ENCODE measurements around the gene ENTPD1. TPM values are rescaled to one million over a fixed set of nuclear protein-coding genes. Genes with fewer than 3 reads are reported as not detected.
"Not testable (repeated sequence)": the region's sequence is repeated elsewhere in the genome, so short reads cannot be mapped to it uniquely, and the experiment has no call there.

Gene ENTPD1
- polyA plus RNA-seq, 2 of the 4 experiments (the other 2 are of a cell fraction) = 0.08 to 0.14 TPM

DNA sequence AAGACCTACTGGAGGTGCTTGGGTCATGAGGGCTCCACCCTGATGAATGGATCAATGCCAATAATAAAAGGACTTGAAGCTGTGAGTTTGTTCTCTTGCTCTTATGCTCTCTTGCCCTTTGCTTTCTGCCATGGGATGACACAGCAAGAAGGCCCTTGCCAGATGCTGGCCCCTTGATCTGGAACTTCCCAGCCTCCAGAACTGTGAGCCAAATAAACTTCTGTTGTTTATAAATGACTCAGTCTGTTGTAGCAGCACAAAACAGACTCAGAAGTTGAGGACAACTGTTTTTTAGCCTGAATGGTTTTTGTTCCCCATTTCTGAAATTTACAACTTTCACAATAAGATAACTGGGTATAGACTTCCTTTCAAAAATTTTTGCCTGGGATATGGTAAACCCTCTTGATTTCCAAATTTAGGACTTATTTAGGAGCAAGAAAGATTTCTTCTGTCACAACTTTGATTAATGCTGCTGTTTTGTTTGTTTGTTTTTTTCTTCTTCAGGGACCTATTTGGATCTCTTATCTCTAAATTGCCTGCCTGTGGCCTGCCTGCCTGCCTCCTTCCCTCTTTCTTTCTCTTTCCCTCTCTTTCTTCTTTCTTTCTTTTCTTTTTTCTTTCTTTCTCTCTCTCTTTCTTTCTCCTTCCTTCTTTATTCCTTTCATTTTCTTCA is 12.1 kb downstream of the ENTPD1 start (continued):
- TF ChIP-seq, protein P1, sequence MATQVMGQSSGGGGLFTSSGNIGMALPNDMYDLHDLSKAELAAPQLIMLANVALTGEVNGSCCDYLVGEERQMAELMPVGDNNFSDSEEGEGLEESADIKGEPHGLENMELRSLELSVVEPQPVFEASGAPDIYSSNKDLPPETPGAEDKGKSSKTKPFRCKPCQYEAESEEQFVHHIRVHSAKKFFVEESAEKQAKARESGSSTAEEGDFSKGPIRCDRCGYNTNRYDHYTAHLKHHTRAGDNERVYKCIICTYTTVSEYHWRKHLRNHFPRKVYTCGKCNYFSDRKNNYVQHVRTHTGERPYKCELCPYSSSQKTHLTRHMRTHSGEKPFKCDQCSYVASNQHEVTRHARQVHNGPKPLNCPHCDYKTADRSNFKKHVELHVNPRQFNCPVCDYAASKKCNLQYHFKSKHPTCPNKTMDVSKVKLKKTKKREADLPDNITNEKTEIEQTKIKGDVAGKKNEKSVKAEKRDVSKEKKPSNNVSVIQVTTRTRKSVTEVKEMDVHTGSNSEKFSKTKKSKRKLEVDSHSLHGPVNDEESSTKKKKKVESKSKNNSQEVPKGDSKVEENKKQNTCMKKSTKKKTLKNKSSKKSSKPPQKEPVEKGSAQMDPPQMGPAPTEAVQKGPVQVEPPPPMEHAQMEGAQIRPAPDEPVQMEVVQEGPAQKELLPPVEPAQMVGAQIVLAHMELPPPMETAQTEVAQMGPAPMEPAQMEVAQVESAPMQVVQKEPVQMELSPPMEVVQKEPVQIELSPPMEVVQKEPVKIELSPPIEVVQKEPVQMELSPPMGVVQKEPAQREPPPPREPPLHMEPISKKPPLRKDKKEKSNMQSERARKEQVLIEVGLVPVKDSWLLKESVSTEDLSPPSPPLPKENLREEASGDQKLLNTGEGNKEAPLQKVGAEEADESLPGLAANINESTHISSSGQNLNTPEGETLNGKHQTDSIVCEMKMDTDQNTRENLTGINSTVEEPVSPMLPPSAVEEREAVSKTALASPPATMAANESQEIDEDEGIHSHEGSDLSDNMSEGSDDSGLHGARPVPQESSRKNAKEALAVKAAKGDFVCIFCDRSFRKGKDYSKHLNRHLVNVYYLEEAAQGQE (IDR thresholded peaks at IDR 0.05) = no peak
- TF ChIP-seq GATA3 (IDR thresholded peaks at IDR 0.05; ENCODE audit: borderline replicate concordance) (no peak), RCOR1 (IDR thresholded peaks at IDR 0.05; ENCODE audit: low read depth, low read length) (no peak), MYC (IDR thresholded peaks at IDR 0.05; ENCODE audit: borderline replicate concordance, low read length) (no peak), SMC3 (IDR thresholded peaks at IDR 0.05) (no peak)
- TF ChIP-seq, protein P2, sequence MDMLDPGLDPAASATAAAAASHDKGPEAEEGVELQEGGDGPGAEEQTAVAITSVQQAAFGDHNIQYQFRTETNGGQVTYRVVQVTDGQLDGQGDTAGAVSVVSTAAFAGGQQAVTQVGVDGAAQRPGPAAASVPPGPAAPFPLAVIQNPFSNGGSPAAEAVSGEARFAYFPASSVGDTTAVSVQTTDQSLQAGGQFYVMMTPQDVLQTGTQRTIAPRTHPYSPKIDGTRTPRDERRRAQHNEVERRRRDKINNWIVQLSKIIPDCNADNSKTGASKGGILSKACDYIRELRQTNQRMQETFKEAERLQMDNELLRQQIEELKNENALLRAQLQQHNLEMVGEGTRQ (IDR thresholded peaks at IDR 0.05) = no peak
- TF ChIP-seq, protein P3, sequence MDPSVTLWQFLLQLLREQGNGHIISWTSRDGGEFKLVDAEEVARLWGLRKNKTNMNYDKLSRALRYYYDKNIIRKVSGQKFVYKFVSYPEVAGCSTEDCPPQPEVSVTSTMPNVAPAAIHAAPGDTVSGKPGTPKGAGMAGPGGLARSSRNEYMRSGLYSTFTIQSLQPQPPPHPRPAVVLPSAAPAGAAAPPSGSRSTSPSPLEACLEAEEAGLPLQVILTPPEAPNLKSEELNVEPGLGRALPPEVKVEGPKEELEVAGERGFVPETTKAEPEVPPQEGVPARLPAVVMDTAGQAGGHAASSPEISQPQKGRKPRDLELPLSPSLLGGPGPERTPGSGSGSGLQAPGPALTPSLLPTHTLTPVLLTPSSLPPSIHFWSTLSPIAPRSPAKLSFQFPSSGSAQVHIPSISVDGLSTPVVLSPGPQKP (IDR thresholded peaks at IDR 0.05; ENCODE audit: low read depth, low read length) = no peak

DNA sequence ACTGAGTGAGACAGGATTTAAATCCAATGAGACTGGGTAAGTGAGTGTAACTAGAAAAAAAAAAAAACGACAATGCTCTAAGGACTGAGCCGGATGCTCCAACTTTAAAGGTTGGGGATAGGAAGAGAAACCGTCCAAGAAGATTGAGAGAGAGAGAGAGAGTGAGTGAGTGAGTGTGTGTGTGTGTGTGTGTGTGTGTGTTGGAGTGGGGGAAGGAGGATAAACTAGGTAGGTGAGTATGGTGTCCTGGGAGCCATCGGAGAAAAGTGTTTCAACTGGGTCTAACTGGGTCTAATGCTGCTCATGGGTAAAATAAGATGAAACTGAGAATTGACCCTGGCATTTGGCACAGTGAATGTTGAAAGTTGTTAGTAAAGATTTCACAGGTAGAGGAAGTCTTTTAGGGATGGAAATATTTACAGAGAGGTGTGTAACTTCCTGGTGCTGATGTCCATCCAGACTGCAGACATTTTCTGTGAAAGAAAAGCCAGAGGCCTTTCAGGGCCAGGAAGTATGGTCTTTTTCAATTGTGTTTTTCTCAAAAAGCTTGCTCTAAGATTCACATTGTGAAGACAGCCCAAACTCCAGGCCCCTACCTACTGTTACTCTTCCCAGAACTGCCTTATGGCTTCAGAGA is 14.2 kb downstream of the ENTPD1 start:
- Histone ChIP-seq H3K27ac (no peak overlapping the region), H3K4me1 (no peaks in the 10 kb centered on the region), H3K4me2 (no peak overlapping the region), H3K9me3 (peaks cover 9% of the 10 kb centered on the region; the same call in 1 of the 3 replicates), H3K4me3 (no peak overlapping the region)
- no peak for ATAC-seq
- ChIA-PET POLR2A (no interaction called here), CTCF (no interaction called here)
- DNase-seq (ENCODE audit: low read depth in 1 of 2, low spot score in 1 of 2) = no peak
- TF ChIP-seq SMC3 (IDR thresholded peaks at IDR 0.05) = no peak
- no peak for TF ChIP-seq RCOR1 (IDR thresholded peaks at IDR 0.05; ENCODE audit: low read depth, low read length)
- TF ChIP-seq ZNF302 (CRISPR knock-in tag; IDR thresholded peaks at IDR 0.05) = no peak
- TF ChIP-seq MYC (IDR thresholded peaks at IDR 0.05; ENCODE audit: borderline replicate concordance, low read length) = no peak
- TF ChIP-seq ZSCAN20 (CRISPR knock-in tag; IDR thresholded peaks at IDR 0.05) = no peak
- no peak for TF ChIP-seq TP53 (CRISPR knock-in tag; IDR thresholded peaks at IDR 0.05)
- no peak for TF ChIP-seq FOSL2 (IDR thresholded peaks at IDR 0.05)
- TF ChIP-seq FOSL2 (CRISPR knock-in tag; IDR thresholded peaks at IDR 0.05) = no peak
- TF ChIP-seq HEYL (CRISPR knock-in tag; IDR thresholded peaks at IDR 0.05) = no peak
- TF ChIP-seq BHLHE40 (IDR thresholded peaks at IDR 0.05; ENCODE audit: low read depth, low read length) = no peak
- TF ChIP-seq, protein P4, sequence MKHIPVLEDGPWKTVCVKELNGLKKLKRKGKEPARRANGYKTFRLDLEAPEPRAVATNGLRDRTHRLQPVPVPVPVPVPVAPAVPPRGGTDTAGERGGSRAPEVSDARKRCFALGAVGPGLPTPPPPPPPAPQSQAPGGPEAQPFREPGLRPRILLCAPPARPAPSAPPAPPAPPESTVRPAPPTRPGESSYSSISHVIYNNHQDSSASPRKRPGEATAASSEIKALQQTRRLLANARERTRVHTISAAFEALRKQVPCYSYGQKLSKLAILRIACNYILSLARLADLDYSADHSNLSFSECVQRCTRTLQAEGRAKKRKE (CRISPR knock-in tag; IDR thresholded peaks at IDR 0.05; ENCODE audit: low read depth) = no peak
- TF ChIP-seq KDM1A (IDR thresholded peaks at IDR 0.05; ENCODE audit: low read depth) = no peak
- TF ChIP-seq ESRRA (IDR thresholded peaks at IDR 0.05; ENCODE audit: borderline replicate concordance, low read length) = no peak
- TF ChIP-seq, protein P1 (IDR thresholded peaks at IDR 0.05) = no peak
- WGBS (ENCODE audit: missing lambda C conversion rate) = 50% methylated on average over 4 of the region's 4 CpGs
- no peak for FAIRE-seq

DNA sequence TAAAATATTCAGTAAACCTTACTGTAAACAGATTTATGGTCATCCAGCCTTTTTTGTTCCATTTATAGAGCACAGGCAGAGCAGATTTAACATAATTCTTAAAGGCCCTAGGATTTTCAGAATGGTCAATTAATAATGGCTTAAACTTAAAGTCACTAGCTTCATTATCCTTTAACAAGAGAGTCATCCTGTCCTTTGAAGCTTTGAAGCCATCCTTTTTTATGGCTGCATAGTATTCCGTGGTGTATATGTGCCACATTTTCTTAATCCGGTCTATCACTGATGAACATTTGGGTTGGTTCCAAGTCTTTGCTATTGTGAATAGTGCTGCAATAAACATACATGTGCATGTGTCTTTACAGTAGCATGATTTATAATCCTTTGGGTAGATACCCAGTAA is 17.5 kb downstream of the ENTPD1 start:
- H3K4me1 ChIP-seq; H3K27ac ChIP-seq; DNase-seq (ENCODE audit: low read depth in 1 of 2, low spot score in 1 of 2); H3K4me2 ChIP-seq; POLR2A ChIA-PET; FAIRE-seq; CTCF ChIA-PET; H3K4me3 ChIP-seq; ATAC-seq; H3K9me3 ChIP-seq: not testable (repeated sequence)
- 73% methylated on average over 2 of the region's 2 CpGs for WGBS (ENCODE audit: missing lambda C conversion rate)

DNA sequence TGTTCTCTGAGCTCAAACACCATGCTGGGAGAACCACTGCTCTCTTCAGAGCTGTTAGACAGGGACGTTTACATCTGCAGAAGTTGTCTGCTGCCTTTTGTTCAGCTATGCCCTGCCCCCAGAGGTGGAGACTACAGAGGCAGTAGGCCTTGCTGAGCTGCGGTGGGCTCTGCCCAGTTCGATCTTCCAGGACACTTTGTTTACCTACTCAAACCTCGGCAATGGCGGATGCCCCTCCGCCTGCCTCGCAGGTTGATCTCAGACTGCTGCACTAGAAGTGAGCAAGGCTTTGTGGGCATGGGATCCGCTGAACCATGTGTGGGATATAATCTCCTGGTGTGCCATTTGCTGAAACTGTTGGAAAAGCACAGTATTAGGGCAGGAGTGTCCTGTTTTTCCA is 21.7 kb downstream of the ENTPD1 start:
- H3K4me3 ChIP-seq; CTCF ChIA-PET; H3K4me1 ChIP-seq; FAIRE-seq; ATAC-seq; H3K4me2 ChIP-seq; H3K27ac ChIP-seq; POLR2A ChIA-PET; DNase-seq (ENCODE audit: low read depth in 1 of 2, low spot score in 1 of 2); H3K9me3 ChIP-seq: not testable (repeated sequence)
- WGBS (ENCODE audit: missing lambda C conversion rate) = 35% methylated on average over 8 of the region's 8 CpGs
